Measurements from ENCODE around the gene OCEL1.
A peak's percentile ranks its signal among the peaks of the same experiment; 100 is the strongest.
"Not testable (repeated sequence)": the region's sequence is repeated elsewhere in the genome, so short reads cannot be mapped to it uniquely, and the experiment has no call there.

OCEL1 gene, protein sequence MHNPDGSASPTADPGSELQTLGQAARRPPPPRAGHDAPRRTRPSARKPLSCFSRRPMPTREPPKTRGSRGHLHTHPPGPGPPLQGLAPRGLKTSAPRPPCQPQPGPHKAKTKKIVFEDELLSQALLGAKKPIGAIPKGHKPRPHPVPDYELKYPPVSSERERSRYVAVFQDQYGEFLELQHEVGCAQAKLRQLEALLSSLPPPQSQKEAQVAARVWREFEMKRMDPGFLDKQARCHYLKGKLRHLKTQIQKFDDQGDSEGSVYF

DNA sequence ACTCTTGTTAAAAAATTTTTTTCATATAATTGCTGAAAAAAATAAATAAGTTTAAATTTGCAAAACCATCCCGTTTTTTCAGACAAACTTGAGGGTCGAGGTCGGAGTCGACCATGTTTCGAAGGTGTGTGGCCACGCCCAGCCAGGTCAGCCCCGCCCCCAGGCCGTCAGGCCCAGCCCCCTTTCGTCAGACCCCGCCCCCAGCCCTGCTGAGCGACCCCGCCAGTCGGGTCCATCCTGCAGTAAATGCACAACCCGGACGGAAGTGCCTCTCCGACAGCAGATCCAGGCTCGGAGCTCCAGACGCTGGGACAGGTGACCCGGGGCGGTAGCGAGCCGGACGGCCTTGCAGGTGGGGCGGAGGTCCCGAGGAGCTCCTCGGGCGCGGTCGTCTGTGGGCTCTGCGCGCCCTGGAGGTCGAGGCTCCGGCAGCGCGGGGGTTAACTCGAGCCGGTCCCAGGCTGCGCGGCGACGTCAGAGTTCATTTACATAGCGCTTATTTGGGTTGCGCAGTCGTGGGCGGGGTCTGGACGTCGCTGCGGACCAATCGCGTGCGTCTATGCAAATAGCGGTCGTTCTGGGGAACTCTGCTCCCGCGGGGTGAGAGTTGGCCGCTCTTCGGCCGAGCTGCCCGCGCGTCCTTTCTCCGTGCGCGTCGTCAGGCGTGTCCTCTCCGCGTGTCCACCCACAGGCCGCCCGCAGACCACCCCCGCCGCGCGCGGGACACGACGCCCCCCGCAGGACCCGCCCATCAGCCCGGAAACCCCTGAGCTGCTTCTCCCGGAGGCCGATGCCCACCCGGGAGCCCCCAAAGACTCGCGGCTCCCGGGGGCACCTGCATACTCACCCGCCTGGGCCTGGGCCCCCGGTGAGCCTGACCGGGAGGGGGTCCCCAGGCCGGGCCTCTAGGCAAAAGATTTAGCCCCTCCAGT, at the start of gene OCEL1:
OCEL1 (plus strand) TSS at position 225 of the 932 bp plus-strand sequence; CDS start at position 247, 22 bp downstream.
- H3K4me1 ChIP-seq, result peaks cover 14% of the 10 kb centered on the region
- H3K27me3 ChIP-seq (ENCODE audit: low read depth), result no peaks in the 10 kb centered on the region
- H3K36me3 ChIP-seq (replicated peaks), result peaks cover 10% of the 10 kb centered on the region
- DNase-seq (ENCODE audit: low spot score in 2 of 2), result peak; percentile 97 to 98
- H3K4me3 ChIP-seq, result peak within 1 kb of the TSS; percentile 80
- in situ Hi-C loops (cut with MboI; ENCODE audit: low sequenced_read_pairs), result no loop called here
- no peaks in the 10 kb centered on the region for H3K9me3 ChIP-seq

DNA sequence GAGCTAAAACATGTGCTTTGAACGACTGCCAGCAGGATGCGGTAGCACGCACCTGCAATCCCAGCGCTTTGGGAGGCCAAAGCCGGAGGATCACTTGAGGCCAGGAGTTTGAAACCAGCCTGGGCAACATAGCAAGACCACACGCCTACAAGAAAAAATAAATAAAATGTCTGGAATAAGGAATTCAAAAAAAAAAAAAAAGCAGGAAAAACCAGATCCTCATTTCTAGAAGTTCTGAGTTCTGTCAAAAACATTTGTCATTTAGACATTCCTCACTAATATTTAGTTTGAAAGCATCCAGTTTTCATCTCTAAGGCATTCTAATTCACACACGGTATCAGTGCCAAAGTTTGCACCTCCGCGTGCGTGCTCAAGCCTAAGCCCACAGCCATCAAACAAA, 47.7 kb upstream of the OCEL1 start:
- in situ Hi-C loops (cut with MboI; ENCODE audit: low sequenced_read_pairs), result no loop called here

GRCh38 chr19:17180997-17181702, 44.9 kb upstream of the OCEL1 start:
- Histone ChIP-seq H3K36me3 (replicated peaks) (peaks cover 4% of the 10 kb centered on the region; the same call in 1 of the 2 replicates), H3K4me1 (no peaks in the 10 kb centered on the region), H3K4me3 (no peak overlapping the region), H3K9me3 (no peaks in the 10 kb centered on the region), H3K27me3 (ENCODE audit: low read depth) (no peaks in the 10 kb centered on the region)
- no peak for DNase-seq (ENCODE audit: low spot score in 2 of 2)
- in situ Hi-C loops (cut with MboI; ENCODE audit: low sequenced_read_pairs), result no loop called here

More for the DNA sequence above, 47.7 kb upstream of the OCEL1 start:
- H3K4me3 ChIP-seq, result no peak overlapping the region
- no peaks in the 10 kb centered on the region for H3K27me3 ChIP-seq (ENCODE audit: low read depth)
- no peaks in the 10 kb centered on the region for H3K9me3 ChIP-seq
- peaks cover 2% of the 10 kb centered on the region; the same call in 1 of the 2 replicates for H3K36me3 ChIP-seq (replicated peaks)
- DNase-seq (ENCODE audit: low spot score in 2 of 2), result no peak
- no peaks in the 10 kb centered on the region for H3K4me1 ChIP-seq

DNA sequence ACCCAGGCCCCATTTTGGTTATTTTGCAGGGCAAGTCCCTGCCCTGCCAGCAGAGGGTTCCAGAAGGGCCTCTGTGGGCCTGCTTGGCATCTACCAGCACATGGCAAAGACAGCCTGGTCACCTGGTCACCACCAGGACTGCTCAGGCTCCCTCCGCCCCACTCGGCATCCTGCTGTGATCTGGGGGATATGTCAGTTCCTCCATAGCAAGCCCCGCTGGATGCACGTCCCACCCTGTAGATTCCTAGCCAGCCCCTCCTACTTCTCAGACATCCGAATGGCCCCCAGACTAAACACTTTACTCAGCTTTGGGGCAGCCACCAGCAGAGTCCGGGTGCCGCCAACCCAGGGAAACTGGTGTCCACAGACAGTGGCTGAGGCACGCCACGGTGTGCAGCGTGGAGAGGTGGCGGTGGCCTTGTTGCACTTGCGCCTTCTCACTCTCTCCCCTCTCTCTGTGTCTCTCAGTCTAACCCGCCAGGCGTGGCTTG, 42.7 kb upstream of the OCEL1 start:
- H3K4me1 ChIP-seq, result no peaks in the 10 kb centered on the region
- H3K36me3 ChIP-seq (replicated peaks), result peaks cover 9% of the 10 kb centered on the region

DNA sequence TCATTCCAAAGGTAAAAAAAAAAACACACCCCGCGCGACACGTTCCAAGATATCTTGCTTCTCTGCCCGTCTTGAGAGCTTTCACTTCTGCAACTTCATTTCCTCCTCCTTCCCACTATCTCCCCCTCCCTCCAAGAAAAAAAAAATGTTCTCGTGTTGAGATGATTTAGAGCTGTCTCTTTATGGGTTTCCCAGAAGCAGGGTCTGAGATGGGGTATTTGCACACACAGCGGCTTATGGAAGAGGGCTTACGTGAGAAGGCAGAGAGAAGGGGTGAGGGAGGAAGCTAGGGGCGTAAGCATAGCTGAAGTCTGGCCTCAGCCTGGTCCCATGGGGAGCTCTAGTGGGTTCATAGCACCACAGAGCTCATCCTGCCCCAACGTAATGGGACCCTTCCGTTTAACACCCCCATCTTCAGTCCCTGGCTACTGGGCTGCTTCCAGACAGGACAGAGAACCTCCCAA, 42.1 kb upstream of the OCEL1 start:
- in situ Hi-C loops (cut with MboI; ENCODE audit: low sequenced_read_pairs), result no loop called here
- Histone ChIP-seq H3K27me3 (ENCODE audit: low read depth) (no peaks in the 10 kb centered on the region), H3K9me3 (no peaks in the 10 kb centered on the region), H3K4me3 (no peak overlapping the region), H3K4me1 (no peaks in the 10 kb centered on the region), H3K36me3 (replicated peaks) (peaks cover 9% of the 10 kb centered on the region)
- no peak for DNase-seq (ENCODE audit: low spot score in 2 of 2)

More for the DNA sequence above, 42.7 kb upstream of the OCEL1 start:
- no peaks in the 10 kb centered on the region for H3K27me3 ChIP-seq (ENCODE audit: low read depth)
- DNase-seq (ENCODE audit: low spot score in 2 of 2), result no peak
- H3K9me3 ChIP-seq, result no peaks in the 10 kb centered on the region
- H3K4me3 ChIP-seq, result no peak overlapping the region
- in situ Hi-C loops (cut with MboI; ENCODE audit: low sequenced_read_pairs), result no loop called here

DNA sequence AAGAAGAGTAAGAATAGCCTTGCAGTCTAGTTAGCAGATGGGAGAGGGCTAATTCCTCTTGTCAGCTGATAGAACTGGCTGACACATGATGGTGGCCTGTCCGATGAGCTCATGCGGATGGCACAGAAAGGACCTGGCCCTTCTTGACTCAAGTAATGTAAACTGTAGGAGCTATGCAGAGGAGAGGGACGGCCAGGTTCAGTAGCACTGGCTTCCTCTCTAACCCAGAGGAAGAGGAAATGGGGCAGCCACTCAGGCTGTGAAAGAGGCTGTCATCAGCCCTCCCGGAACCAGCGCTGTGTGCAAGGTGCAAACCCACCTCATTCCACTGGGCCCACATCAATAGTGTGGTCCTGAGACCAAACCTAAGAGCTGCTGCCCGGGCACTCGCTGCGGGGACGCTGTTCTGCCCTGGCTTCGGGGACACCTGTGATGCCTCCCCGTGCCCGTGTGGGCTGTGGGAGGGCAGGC, 41.6 kb upstream of the OCEL1 start:
- peaks cover 9% of the 10 kb centered on the region for H3K36me3 ChIP-seq (replicated peaks)
- no peaks in the 10 kb centered on the region for H3K4me1 ChIP-seq
- H3K27me3 ChIP-seq (ENCODE audit: low read depth), result no peaks in the 10 kb centered on the region
- H3K4me3 ChIP-seq, result no peak overlapping the region
- in situ Hi-C loops (cut with MboI; ENCODE audit: low sequenced_read_pairs), result no loop called here
- no peak for DNase-seq (ENCODE audit: low spot score in 2 of 2)
- no peaks in the 10 kb centered on the region for H3K9me3 ChIP-seq

DNA sequence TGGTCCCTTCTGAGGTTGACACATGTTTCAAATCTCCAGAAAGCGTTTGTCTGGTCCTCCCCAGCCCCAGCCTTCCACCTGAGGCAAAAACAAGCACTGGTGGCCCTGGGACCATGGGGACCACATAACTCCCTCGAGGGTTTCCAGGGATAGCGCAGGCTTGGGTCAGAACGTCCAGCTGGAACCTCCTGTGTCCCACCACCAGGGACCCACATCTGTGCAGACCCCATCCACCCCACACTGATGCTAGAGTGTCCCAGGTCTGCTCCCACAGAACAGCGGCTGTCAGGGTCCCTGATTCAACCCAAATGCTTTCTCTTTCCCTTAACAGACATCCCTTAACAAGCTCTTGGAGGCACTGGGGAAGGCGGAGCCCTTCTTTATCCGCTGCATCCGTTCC, 40.4 kb upstream of the OCEL1 start:
- Histone ChIP-seq H3K4me3 (no peak overlapping the region), H3K27me3 (ENCODE audit: low read depth) (no peaks in the 10 kb centered on the region), H3K9me3 (no peaks in the 10 kb centered on the region), H3K36me3 (replicated peaks) (peaks cover 9% of the 10 kb centered on the region), H3K4me1 (no peaks in the 10 kb centered on the region)
- in situ Hi-C loops (cut with MboI; ENCODE audit: low sequenced_read_pairs), result no loop called here
- no peak for DNase-seq (ENCODE audit: low spot score in 2 of 2)

DNA sequence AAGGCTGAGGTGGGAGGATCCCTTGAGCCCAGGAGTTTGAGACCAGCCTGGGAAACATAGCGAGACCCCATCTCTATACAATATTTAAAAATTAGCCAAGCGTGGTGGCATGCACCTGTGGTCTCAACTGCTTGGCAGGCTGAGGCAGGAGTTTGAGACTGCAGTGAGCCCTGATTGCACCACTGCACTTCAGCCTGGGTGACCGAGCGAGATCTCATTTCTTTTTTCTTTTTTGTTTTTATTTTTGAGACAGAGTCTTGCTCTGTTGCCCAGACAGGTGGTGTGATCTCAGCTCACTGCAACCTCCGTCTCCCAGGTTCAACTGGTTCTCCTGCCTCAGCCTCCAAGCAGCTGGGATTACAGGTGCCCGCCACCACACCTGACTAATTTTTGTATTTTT, 34.3 kb upstream of the OCEL1 start:
- in situ Hi-C loops (cut with MboI; ENCODE audit: low sequenced_read_pairs); H3K27me3 ChIP-seq (ENCODE audit: low read depth); DNase-seq (ENCODE audit: low spot score in 2 of 2); H3K4me1 ChIP-seq; H3K9me3 ChIP-seq; H3K4me3 ChIP-seq: not testable (repeated sequence)
- peaks cover 33% of the 10 kb centered on the region for H3K36me3 ChIP-seq (replicated peaks)

DNA sequence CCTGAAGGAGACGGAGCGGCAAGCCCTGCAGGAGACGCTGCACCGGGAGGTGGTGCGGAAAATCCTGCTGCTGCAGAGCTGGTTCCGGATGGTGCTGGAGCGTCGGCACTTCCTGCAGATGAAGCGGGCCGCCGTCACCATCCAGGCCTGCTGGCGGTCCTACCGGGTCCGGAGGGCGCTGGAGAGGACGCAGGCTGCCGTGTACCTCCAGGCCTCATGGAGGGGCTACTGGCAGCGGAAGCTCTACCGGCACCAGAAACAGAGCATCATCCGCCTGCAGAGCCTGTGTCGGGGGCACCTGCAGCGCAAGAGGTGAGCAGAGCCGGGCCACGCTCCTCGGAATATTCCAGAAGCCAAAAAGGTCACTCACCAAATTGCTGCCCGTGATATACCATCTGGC, 33.3 kb upstream of the OCEL1 start:
- peaks cover 32% of the 10 kb centered on the region for H3K36me3 ChIP-seq (replicated peaks)
- H3K9me3 ChIP-seq, result no peaks in the 10 kb centered on the region
- H3K4me1 ChIP-seq, result no peaks in the 10 kb centered on the region
- in situ Hi-C loops (cut with MboI; ENCODE audit: low sequenced_read_pairs), result no loop called here
- DNase-seq (ENCODE audit: low spot score in 2 of 2), result no peak
- H3K27me3 ChIP-seq (ENCODE audit: low read depth), result no peaks in the 10 kb centered on the region
- no peak overlapping the region for H3K4me3 ChIP-seq

- Histone ChIP-seq H3K4me1 (no peaks in the 10 kb centered on the region), H3K27me3 (ENCODE audit: low read depth) (no peaks in the 10 kb centered on the region), H3K4me3 (no peak overlapping the region), H3K36me3 (replicated peaks) (peaks cover 31% of the 10 kb centered on the region), H3K9me3 (no peaks in the 10 kb centered on the region)
- no peak for DNase-seq (ENCODE audit: low spot score in 2 of 2)
- in situ Hi-C loops (cut with MboI; ENCODE audit: low sequenced_read_pairs), result no loop called here
These were observed 31.4 kb upstream of the OCEL1 start for GRCh38 chr19:17194608-17195007.

DNA sequence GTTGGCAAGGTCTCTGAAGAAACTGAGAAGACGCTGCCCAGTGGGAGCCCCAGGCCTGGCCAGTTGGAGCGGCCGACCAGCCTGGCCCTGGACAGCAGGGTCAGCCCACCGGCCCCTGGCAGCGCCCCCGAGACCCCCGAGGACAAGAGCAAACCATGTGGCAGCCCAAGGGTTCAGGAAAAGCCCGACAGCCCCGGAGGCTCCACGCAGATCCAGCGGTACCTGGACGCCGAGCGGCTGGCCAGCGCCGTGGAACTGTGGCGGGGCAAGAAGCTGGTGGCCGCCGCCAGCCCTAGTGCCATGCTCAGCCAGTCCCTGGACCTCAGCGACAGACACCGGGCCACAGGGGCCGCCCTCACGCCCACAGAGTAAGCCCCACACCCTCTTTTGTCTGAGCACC, 30.9 kb upstream of the OCEL1 start:
- in situ Hi-C loops (cut with MboI; ENCODE audit: low sequenced_read_pairs), result no loop called here
- Histone ChIP-seq H3K27me3 (ENCODE audit: low read depth) (no peaks in the 10 kb centered on the region), H3K36me3 (replicated peaks) (peaks cover 34% of the 10 kb centered on the region), H3K9me3 (no peaks in the 10 kb centered on the region), H3K4me1 (no peaks in the 10 kb centered on the region), H3K4me3 (no peak overlapping the region)
- DNase-seq (ENCODE audit: low spot score in 2 of 2), result no peak

GRCh38 chr19:17196610-17197009, 29.4 kb upstream of the OCEL1 start:
- peaks cover 31% of the 10 kb centered on the region for H3K36me3 ChIP-seq (replicated peaks)

DNA sequence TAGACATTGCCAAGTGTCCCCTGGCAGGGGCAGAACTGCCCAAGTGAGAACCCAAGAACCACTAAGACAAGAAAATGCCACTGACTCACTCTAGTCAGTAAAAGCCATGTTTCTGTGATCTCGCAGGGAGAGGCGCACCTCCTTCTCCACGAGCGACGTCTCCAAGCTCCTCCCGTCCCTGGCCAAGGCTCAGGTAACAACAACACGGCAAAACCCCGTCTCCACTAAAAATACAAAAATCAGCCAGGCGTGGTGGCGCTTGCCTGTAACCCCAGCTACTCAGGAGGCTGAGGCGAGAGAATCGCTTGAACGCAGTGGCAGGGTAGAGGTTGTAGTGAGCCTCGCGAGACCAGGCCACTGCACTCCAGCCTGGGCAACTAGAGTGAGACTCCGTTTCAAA, 28.4 kb upstream of the OCEL1 start:
- Histone ChIP-seq H3K27me3 (ENCODE audit: low read depth) (no peaks in the 10 kb centered on the region), H3K9me3 (no peaks in the 10 kb centered on the region), H3K36me3 (replicated peaks) (peaks cover 38% of the 10 kb centered on the region), H3K4me1 (no peaks in the 10 kb centered on the region), H3K4me3 (no peak overlapping the region)
- no peak for DNase-seq (ENCODE audit: low spot score in 2 of 2)
- in situ Hi-C loops (cut with MboI; ENCODE audit: low sequenced_read_pairs), result no loop called here

More at GRCh38 chr19:17196610-17197009, 29.4 kb upstream of the OCEL1 start:
- Histone ChIP-seq H3K9me3 (no peaks in the 10 kb centered on the region), H3K4me3 (no peak overlapping the region), H3K4me1 (no peaks in the 10 kb centered on the region), H3K27me3 (ENCODE audit: low read depth) (no peaks in the 10 kb centered on the region)
- in situ Hi-C loops (cut with MboI; ENCODE audit: low sequenced_read_pairs), result no loop called here
- DNase-seq (ENCODE audit: low spot score in 2 of 2), result no peak
